Smooth muscle cell (in vitro differentiated cells): ENCODE measurements around the gene SNX19. TPM values are rescaled to one million over a fixed set of nuclear protein-coding genes. Genes with fewer than 3 reads are reported as not detected.

Experiments used
- DNase-seq: peaks from one replicate; lab custom pipeline; 2025; ENCODE audit not compliant: unreplicated experiment; lab: John Stamatoyannopoulos, UW
- H2AFZ ChIP-seq: fragments of 200-600 bp; sonication (generic); 2 replicates; pipeline ENCODE4 v1.6.0; 2016; ENCODE audit warnings: antibody characterized with exemption, low read depth, mild to moderate bottlenecking
- H3F3A ChIP-seq: fragments of 200-600 bp; sonication (generic); 2 replicates; pipeline ENCODE4 v1.6.0; 2017; ENCODE audit warnings: antibody characterized with exemption, low read depth
- H3K27ac ChIP-seq: fragments of 200-600 bp; sonication (generic); 2 replicates; pipeline ENCODE4 v1.5.1; 2016; ENCODE audit warnings: low read depth, mild to moderate bottlenecking
- H3K27me3 ChIP-seq: fragments of 200-600 bp; sonication (generic); 2 replicates; pipeline ENCODE4 v1.6.1; 2016; ENCODE audit warnings: low read depth, mild to moderate bottlenecking
- H3K36me3 ChIP-seq: fragments of 200-600 bp; sonication (generic); 2 replicates; pipeline ENCODE4 v1.5.1; 2016; ENCODE audit warnings: low read depth
- H3K4me1 ChIP-seq: fragments of 200-600 bp; sonication (generic); 2 replicates; pipeline ENCODE4 v1.5.1; 2016; ENCODE audit warnings: low read depth
- H3K4me2 ChIP-seq: fragments of 200-600 bp; sonication (generic); 2 replicates; pipeline ENCODE4 v1.6.0; 2016; ENCODE audit warnings: mild to moderate bottlenecking
- H3K4me3 ChIP-seq: fragments of 200-600 bp; sonication (generic); 2 replicates; pipeline ENCODE4 v1.5.1; 2016; ENCODE audit warnings: mild to moderate bottlenecking
- H3K79me2 ChIP-seq: fragments of 200-600 bp; sonication (generic); 2 replicates; pipeline ENCODE4 v1.6.0; 2016; ENCODE audit warnings: low read depth, mild to moderate bottlenecking
- H3K9ac ChIP-seq: fragments of 200-600 bp; sonication (generic); 2 replicates; pipeline ENCODE4 v1.6.0; 2016; ENCODE audit warnings: low read depth
- H3K9me3 ChIP-seq: fragments of 200-600 bp; sonication (generic); replicated peaks from 2 replicates; pipeline ENCODE4 v1.5.1; 2016; ENCODE audit warnings: low read depth
- H4K20me1 ChIP-seq: fragments of 200-600 bp; sonication (generic); 2 replicates; pipeline ENCODE4 v1.6.0; 2016; ENCODE audit warnings: low read depth
- WGBS: methylation state at CpG from one replicate; pipeline ENCODE4 v1.1.7; 2016; ENCODE audit warnings: low lambda C conversion rate; 5-methylcytosine and 5-hydroxymethylcytosine counted together
- polyA plus RNA-seq: library from polyadenylated mRNA; unstranded; fragments of >200 nt; fragmentation: Nextera tagmentation; extraction: Ambion mirVana; gene quantifications from 2 replicates; pipeline ENCODE4 v1.2.1, GENCODE V29; 2016
- total RNA-seq: library from RNA; depleted of rRNA; stranded (reverse); fragments of >200 nt; gene quantifications from 2 replicates; pipeline ENCODE4 v1.2.3, GENCODE V29; 2014
- TF ChIP-seq, protein P1 (sequence below): fragments of 200-600 bp; sonication (generic); IDR thresholded peaks from 2 replicates; pipeline ENCODE4 v1.5.1; 2017; ENCODE audit warnings: borderline replicate concordance, mild to moderate bottlenecking, antibody characterized with exemption; ENCODE audit not compliant: insufficient read depth, poor library complexity, severe bottlenecking

Gene SNX19, protein sequence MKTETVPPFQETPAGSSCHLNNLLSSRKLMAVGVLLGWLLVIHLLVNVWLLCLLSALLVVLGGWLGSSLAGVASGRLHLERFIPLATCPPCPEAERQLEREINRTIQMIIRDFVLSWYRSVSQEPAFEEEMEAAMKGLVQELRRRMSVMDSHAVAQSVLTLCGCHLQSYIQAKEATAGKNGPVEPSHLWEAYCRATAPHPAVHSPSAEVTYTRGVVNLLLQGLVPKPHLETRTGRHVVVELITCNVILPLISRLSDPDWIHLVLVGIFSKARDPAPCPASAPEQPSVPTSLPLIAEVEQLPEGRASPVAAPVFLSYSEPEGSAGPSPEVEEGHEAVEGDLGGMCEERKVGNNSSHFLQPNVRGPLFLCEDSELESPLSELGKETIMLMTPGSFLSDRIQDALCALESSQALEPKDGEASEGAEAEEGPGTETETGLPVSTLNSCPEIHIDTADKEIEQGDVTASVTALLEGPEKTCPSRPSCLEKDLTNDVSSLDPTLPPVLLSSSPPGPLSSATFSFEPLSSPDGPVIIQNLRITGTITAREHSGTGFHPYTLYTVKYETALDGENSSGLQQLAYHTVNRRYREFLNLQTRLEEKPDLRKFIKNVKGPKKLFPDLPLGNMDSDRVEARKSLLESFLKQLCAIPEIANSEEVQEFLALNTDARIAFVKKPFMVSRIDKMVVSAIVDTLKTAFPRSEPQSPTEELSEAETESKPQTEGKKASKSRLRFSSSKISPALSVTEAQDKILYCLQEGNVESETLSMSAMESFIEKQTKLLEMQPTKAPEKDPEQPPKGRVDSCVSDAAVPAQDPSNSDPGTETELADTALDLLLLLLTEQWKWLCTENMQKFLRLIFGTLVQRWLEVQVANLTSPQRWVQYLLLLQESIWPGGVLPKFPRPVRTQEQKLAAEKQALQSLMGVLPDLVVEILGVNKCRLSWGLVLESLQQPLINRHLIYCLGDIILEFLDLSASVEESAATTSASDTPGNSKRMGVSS
- total RNA-seq = 43.1 and 59.5 TPM in 2 replicates
- 15.1 and 23.2 TPM in 2 replicates for polyA plus RNA-seq

DNA sequence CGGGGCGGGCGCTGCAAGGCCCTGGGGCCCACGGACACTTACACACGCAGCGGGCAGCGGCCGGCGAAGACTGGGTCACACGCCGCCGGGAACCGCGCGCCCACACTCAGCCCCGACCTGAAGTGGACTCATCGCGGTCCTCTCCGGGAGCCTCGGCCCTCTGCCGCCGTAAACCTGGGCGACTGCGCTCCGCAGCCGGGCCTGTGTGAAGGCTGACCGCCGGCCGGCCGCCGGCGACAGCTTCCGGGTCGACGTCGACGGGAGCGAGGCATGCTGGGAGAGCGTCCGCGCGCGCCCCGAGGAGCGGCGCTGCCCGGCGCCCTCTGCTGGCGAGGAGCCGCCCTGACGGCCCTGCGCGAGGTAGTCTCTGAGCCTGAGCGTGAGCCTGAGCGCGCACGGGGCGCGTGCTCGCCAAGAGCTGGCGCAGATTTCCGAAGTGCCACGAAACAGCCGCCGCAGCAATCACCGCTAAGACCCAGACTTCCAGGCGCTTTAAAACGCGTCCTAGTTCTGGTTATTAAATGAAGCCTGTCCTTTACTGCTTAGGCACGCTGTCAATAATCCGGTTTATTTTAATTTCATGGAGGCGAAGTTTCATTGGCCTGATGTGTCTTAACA lies at the start of gene SNX19:
Gene SNX19, minus strand, starts transcription at position 242 of the 618 bp plus-strand sequence. CDS start 540 bp downstream, outside the sequence.
- Histone ChIP-seq H3K4me3 (peak within 1 kb of the TSS; percentile 91), H3K9me3 (no peaks in the 10 kb centered on the region), H3K9ac (peak within 1 kb of the TSS; percentile 98), H3K79me2 (peaks cover 14% of the 10 kb centered on the region), H3K36me3 (no peaks in the 10 kb centered on the region), H3K4me1 (peaks cover 7% of the 10 kb centered on the region), H3K4me2 (peak within 1 kb of the TSS; percentile 94), H3K27me3 (no peaks in the 10 kb centered on the region), H4K20me1 (no peaks in the 10 kb centered on the region), H3K27ac (peak within 1 kb of the TSS; percentile 90), H2AFZ (peak within 1 kb of the TSS; percentile 95), H3F3A (no peaks in the 10 kb centered on the region)
- 1% methylated on average over 50 of the region's 72 CpGs for WGBS
- DNase-seq = peak; percentile 71
- TF ChIP-seq, protein P1, sequence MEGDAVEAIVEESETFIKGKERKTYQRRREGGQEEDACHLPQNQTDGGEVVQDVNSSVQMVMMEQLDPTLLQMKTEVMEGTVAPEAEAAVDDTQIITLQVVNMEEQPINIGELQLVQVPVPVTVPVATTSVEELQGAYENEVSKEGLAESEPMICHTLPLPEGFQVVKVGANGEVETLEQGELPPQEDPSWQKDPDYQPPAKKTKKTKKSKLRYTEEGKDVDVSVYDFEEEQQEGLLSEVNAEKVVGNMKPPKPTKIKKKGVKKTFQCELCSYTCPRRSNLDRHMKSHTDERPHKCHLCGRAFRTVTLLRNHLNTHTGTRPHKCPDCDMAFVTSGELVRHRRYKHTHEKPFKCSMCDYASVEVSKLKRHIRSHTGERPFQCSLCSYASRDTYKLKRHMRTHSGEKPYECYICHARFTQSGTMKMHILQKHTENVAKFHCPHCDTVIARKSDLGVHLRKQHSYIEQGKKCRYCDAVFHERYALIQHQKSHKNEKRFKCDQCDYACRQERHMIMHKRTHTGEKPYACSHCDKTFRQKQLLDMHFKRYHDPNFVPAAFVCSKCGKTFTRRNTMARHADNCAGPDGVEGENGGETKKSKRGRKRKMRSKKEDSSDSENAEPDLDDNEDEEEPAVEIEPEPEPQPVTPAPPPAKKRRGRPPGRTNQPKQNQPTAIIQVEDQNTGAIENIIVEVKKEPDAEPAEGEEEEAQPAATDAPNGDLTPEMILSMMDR = peak; percentile 97

DNA sequence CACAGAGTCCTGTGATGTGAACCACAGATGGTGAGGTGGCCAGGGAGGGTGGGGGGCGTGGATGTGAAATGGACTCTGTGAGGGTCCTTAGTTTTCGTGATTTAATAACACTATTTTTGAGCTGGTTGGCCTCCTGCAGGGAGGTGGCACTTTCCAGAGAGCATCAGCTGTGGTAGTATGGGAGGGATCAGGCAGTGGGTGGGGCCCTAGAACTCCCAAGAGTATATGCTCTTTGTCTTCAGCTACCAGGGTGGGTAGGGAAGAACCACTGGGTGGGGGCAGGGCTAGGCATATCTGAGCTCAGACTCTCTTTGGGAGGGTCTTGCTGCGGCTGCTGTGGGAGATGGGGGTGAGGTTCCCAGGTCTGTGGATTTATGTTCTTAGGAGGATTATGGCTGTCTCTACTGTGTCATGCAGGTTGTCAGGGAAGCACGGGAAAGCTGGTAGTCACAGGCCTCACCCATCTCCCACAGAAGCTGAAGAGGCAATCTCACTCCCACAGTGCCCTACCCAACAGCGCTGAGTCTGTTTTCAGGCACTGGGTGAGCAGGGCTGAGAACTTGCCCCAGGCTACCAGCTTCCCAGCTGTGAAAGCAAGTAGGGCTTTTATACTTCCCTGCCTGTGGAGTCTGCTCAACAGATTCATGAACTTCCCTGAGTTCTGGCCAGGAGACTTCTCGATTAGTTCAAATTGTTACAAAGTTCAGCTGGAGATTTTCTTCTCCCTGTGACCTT lies 47.9 kb upstream of the SNX19 start:
- Histone ChIP-seq H3K4me1 (no peaks in the 10 kb centered on the region), H2AFZ (no peak overlapping the region), H3K27ac (no peak overlapping the region), H3K9ac (no peak overlapping the region), H4K20me1 (no peaks in the 10 kb centered on the region), H3K79me2 (no peaks in the 10 kb centered on the region), H3K4me3 (no peak overlapping the region), H3K27me3 (no peaks in the 10 kb centered on the region), H3K36me3 (no peaks in the 10 kb centered on the region), H3F3A (no peaks in the 10 kb centered on the region), H3K9me3 (no peaks in the 10 kb centered on the region), H3K4me2 (no peak overlapping the region)
- no peak for DNase-seq
- 83% methylated on average over 6 of the region's 6 CpGs for WGBS
- TF ChIP-seq, protein P1 = no peak

DNA sequence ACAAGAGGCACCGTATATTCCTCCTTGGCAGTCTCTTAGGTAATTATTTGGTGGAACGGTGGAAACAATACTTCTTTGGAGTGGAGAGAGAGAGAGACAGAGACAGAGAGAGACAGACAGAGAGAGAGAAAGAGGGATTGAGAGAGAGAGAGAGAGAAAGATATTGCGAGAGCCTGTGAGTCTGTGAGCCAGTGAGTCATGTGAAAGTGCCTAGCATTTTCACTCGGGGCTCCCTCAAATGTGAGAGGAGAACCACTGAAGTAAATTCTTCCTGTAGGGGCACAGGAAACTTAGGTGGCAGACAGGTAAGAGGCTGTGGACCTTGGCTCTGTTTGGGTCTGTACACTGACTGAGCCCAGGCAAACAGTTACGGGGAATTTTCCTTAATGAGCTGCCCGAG lies 31.6 kb upstream of the SNX19 start:
- H3K9ac ChIP-seq = no peak overlapping the region
- H3K4me2 ChIP-seq = peak overlapping the region; percentile 22
- H2AFZ ChIP-seq = peak overlapping the region; percentile 69
- no peak overlapping the region for H3K4me3 ChIP-seq
- peaks cover 7% of the 10 kb centered on the region for H3K4me1 ChIP-seq
- DNase-seq = no peak
- no peaks in the 10 kb centered on the region for H4K20me1 ChIP-seq
- peak overlapping the region; percentile 19 for H3K27ac ChIP-seq
- H3K27me3 ChIP-seq = no peaks in the 10 kb centered on the region
- H3K9me3 ChIP-seq = no peaks in the 10 kb centered on the region
- WGBS = 73% methylated on average over 6 of the region's 6 CpGs
- no peaks in the 10 kb centered on the region for H3K36me3 ChIP-seq
- H3F3A ChIP-seq = no peaks in the 10 kb centered on the region
- TF ChIP-seq, protein P1 = no peak
- H3K79me2 ChIP-seq = no peaks in the 10 kb centered on the region
